HCT116 (cell line): ENCODE data around the gene TBRG1. TPM values are rescaled to one million over a fixed set of nuclear protein-coding genes. Genes with fewer than 3 reads are reported as not detected.

Source experiments
- ATAC-seq: fragments of 200-7000 bp; cut with Tn5 transposase; 2 replicates; pipeline ENCODE4 v1.9.1; 2020; ENCODE audit warnings: mild to moderate bottlenecking, moderate library complexity
- BruUV-seq: library from RNA; stranded (reverse); fragments of 400-500 nt; replicated peaks from 2 replicates; lab custom pipeline; 2021; lab: Mats Ljungman, UMichigan
- CTCF ChIA-PET: fragments of 300-600 bp; sonication (Branson Sonifier 250); formaldehyde crosslinking; loops from one replicate; lab custom pipeline; 2021; ENCODE audit warnings: antibody characterized with exemption; lab: Charles Lee
- POLR2A ChIA-PET: fragments of 300-600, 350-600 bp; sonication (Branson Sonifier 250); formaldehyde crosslinking; loops from one replicate; lab custom pipeline; 2021; ENCODE audit warnings: antibody characterized with exemption; lab: Charles Lee
- RAD21 ChIA-PET, 2 experiments: fragments of 300-600 bp; sonication (Branson Sonifier 250); formaldehyde crosslinking; loops; one replicate each; lab custom pipeline; 2023; ENCODE audit warnings: low total read pairs in 2 of 2; ENCODE audit not compliant: uncharacterized antibody in 2 of 2, unreplicated experiment in 2 of 2, low non-redundant PET in 1 of 2; lab: Charles Lee
- DNase-seq: peaks from one replicate; pipeline ENCODE4 v3.0.0-alpha.2; 2010; ENCODE audit warnings: low read depth, low spot score
- H2AFZ ChIP-seq: fragments of 200-600 bp; shearing (Covaris generic), sonication (generic); 2 replicates; pipeline ENCODE4 v1.6.1; 2017; ENCODE audit warnings: low read depth, mixed run types, mixed read lengths, antibody characterized with exemption, low read length; ENCODE audit not compliant: poor library complexity, severe bottlenecking
- H3K27ac ChIP-seq: 2 replicates; pipeline ENCODE4 v1.5.1; 2012; ENCODE audit warnings: low read depth, low read length
- H3K27me3 ChIP-seq: fragments of 200-600 bp; sonication (generic); 2 replicates; pipeline ENCODE4 v1.6.1; 2016; ENCODE audit warnings: mixed run types, low read length, mixed read lengths; ENCODE audit not compliant: insufficient read depth
- H3K36me3 ChIP-seq, 2 experiments: fragments of 200-500 bp in 1 of 2; fragments of 200-600 bp in 1 of 2; sonication (Bioruptor generic) in 1 of 2; sonication (generic) in 1 of 2; 2 replicates each; pipeline versions ENCODE4 v1.5.1 to v1.6.1; 2014 to 2016; ENCODE audit warnings: low read length in 2 of 2, inconsistent platforms in 1 of 2, mixed read lengths in 1 of 2, mixed run types in 1 of 2; ENCODE audit not compliant: insufficient read depth in 2 of 2, control insufficient read depth in 1 of 2
- H3K4me1 ChIP-seq, 2 experiments: fragments of 200-600 bp in 1 of 2; sonication (generic) in 1 of 2; 2 replicates each; pipeline versions ENCODE4 v1.5.1 to v1.6.1; 2012 to 2017; ENCODE audit warnings: low read length in 2 of 2, inconsistent platforms in 1 of 2, mild to moderate bottlenecking in 1 of 2, mixed read lengths in 1 of 2, mixed run types in 1 of 2, moderate library complexity in 1 of 2; ENCODE audit not compliant: insufficient read depth in 2 of 2, control insufficient read depth in 1 of 2
- H3K4me2 ChIP-seq: fragments of 200-600 bp; sonication (generic); 2 replicates; pipeline ENCODE4 v1.6.1; 2017; ENCODE audit warnings: mixed run types, low read length, mixed read lengths
- H3K4me3 ChIP-seq, 2 experiments: fragments of 200-600 bp in 1 of 2; sonication (generic) in 1 of 2; replicated peaks in 1 of 2; 2 replicates each; pipeline ENCODE4 v1.5.1; 2011 to 2016; ENCODE audit warnings: low read length in 2 of 2, control low read depth in 1 of 2, low read depth in 1 of 2, mild to moderate bottlenecking in 1 of 2, mixed read lengths in 1 of 2, mixed run types in 1 of 2
- H3K79me2 ChIP-seq: fragments of 200-600 bp; sonication (generic); 2 replicates; pipeline ENCODE4 v1.6.1; 2017; ENCODE audit warnings: mild to moderate bottlenecking, mixed run types, low read length, moderate library complexity, mixed read lengths; ENCODE audit not compliant: insufficient read depth
- H3K9ac ChIP-seq: fragments of 200-600 bp; sonication (generic); 2 replicates; pipeline ENCODE4 v1.6.1; 2016; ENCODE audit warnings: low read length, mixed read lengths
- H3K9me2 ChIP-seq: fragments of 200-600 bp; sonication (generic), shearing (Covaris generic); 2 replicates; pipeline ENCODE4 v1.6.1; 2017; ENCODE audit warnings: mixed run types, mild to moderate bottlenecking, moderate library complexity; ENCODE audit not compliant: insufficient read depth
- H3K9me3 ChIP-seq, 2 experiments: fragments of 200-500 bp in 1 of 2; fragments of 200-600 bp in 1 of 2; sonication (Bioruptor generic) in 1 of 2; sonication (generic) in 1 of 2; 2 replicates each; pipeline ENCODE4 v1.6.1; 2014 to 2017; ENCODE audit warnings: low read length in 2 of 2, mixed read lengths in 2 of 2, inconsistent platforms in 1 of 2, low read depth in 1 of 2, mild to moderate bottlenecking in 1 of 2, mixed run types in 1 of 2, moderate library complexity in 1 of 2; ENCODE audit not compliant: control insufficient read depth in 1 of 2, insufficient read depth in 1 of 2
- H4K20me1 ChIP-seq: fragments of 200-600 bp; sonication (generic), shearing (Covaris generic); 2 replicates; pipeline ENCODE4 v1.6.1; 2017; ENCODE audit warnings: mixed run types, mild to moderate bottlenecking, moderate library complexity; ENCODE audit not compliant: insufficient read depth
- CEBPB ChIP-seq: IDR thresholded peaks from 2 replicates; pipeline ENCODE4 v1.6.1; 2012; ENCODE audit warnings: low read depth
- CTCF ChIP-seq, 3 experiments: fragments of 200-600 bp in 1 of 3; sonication (generic) in 1 of 3; IDR thresholded peaks in 2 of 3; conservative IDR thresholded peaks in 1 of 3; 2 replicates each; pipeline ENCODE4 v1.5.1; 2012 to 2017; ENCODE audit warnings: low read depth in 2 of 3, low read length in 2 of 3, antibody characterized with exemption in 1 of 3, borderline replicate concordance in 1 of 3, control low read depth in 1 of 3, mild to moderate bottlenecking in 1 of 3, mixed read lengths in 1 of 3, mixed run types in 1 of 3, moderate library complexity in 1 of 3; ENCODE audit not compliant: insufficient read depth in 1 of 3
- EGR1 ChIP-seq: IDR thresholded peaks from 2 replicates; pipeline ENCODE4 v1.6.1; 2012; ENCODE audit warnings: low read depth
- ELF1 ChIP-seq: IDR thresholded peaks from 2 replicates; pipeline ENCODE4 v1.6.1; 2012; ENCODE audit warnings: low read depth, borderline replicate concordance
- EZH2 ChIP-seq: fragments of 200-600 bp; sonication (generic); IDR thresholded peaks from 2 replicates; pipeline ENCODE4 v1.6.1; 2017; ENCODE audit warnings: antibody characterized with exemption, mixed run types
- EZH2phosphoT487 ChIP-seq: fragments of 200-600 bp; IDR thresholded peaks from 2 replicates; pipeline ENCODE4 v1.6.1; 2018; ENCODE audit warnings: antibody characterized with exemption, borderline replicate concordance
- FOSL1 ChIP-seq: IDR thresholded peaks from 2 replicates; pipeline ENCODE4 v1.6.1; 2012; ENCODE audit warnings: low read depth
- MAX ChIP-seq: IDR thresholded peaks from 2 replicates; pipeline ENCODE4 v1.6.1; 2012
- REST ChIP-seq: IDR thresholded peaks from 2 replicates; pipeline ENCODE4 v1.6.1; 2012; ENCODE audit warnings: low read depth
- SRF ChIP-seq: IDR thresholded peaks from 2 replicates; pipeline ENCODE4 v1.6.1; 2012; ENCODE audit warnings: low read depth
- YY1 ChIP-seq: IDR thresholded peaks from 2 replicates; pipeline ENCODE4 v1.6.1; 2011; ENCODE audit warnings: low read length, low read depth, moderate library complexity, mild to moderate bottlenecking; ENCODE audit not compliant: insufficient replicate concordance; ENCODE audit errors: extremely low read depth
- ZBTB33 ChIP-seq: IDR thresholded peaks from 2 replicates; pipeline ENCODE4 v1.6.1; 2011; ENCODE audit warnings: mild to moderate bottlenecking, low read length, moderate library complexity; ENCODE audit not compliant: insufficient replicate concordance; ENCODE audit errors: extremely low read depth
- intact Hi-C: fragments of 100-400 bp; cut with micrococcal nuclease; formaldehyde crosslinking; loops from 2 replicates; pipeline ENCODE4 v1.10.0; 2022
- total RNA-seq: library from RNA; stranded (reverse); gene quantifications from one replicate; pipeline ENCODE4 v1.2.1, GENCODE V29; 2021; ENCODE audit not compliant: unreplicated experiment

TBRG1 gene
- total RNA-seq, 1 experiment from 2014 or later, result 29.6 TPM

DNA sequence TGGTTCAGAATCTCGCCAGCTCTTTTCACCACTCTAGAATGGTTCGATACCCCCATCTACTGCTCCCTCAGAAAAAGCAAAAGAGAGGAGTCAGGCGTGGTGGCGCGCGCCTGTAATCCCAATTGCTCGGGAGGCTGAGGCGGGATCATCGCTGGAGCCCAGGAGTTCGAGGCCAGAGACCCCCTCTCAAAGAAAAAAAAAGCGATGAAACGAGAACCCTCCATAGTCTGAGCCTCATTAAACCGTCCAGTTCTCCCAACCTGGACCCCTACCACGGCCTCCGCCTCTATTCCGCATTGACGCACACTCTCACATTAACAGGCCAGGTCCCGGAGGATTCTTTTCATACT, 51.5 kb downstream of the TBRG1 start:
- H3K9ac ChIP-seq, result peak overlapping the region; percentile 88
- BruUV-seq, result no TSS peak
- no peaks in the 10 kb centered on the region for H3K79me2 ChIP-seq
- H3K9me2 ChIP-seq, result no peaks in the 10 kb centered on the region
- ChIA-PET POLR2A (interaction anchor here (1.0 kb wide), 1 partner anchor 9 kb away, joined by 3 read pairs; no protein-coding TSS in a partner anchor), RAD21 (interaction anchor here in 1 of 2 experiments (0.6 to 1.0 kb wide), 3 partner anchors 89 to 99 kb away, joined by 3 to 5 read pairs (median 4); partner anchors contain the start of gene ESAM), CTCF (interaction anchor here (0.7 to 1.7 kb wide), 4 partner anchors 73 to 162 kb away, joined by 3 to 6 read pairs (median 4); no protein-coding TSS in a partner anchor)
- H3K9me3 ChIP-seq, result no peaks in the 10 kb centered on the region
- DNase-seq (no peak), ATAC-seq (peak; percentile 4; the same call in 1 of the 2 replicates)
- H3K36me3 ChIP-seq, result no peaks in the 10 kb centered on the region
- H2AFZ ChIP-seq, result peak overlapping the region; percentile 59
- no peaks in the 10 kb centered on the region for H3K27me3 ChIP-seq
- peaks cover 3 to 20% of the 10 kb centered on the region in 2 experiments; a peak in 3 of 4 replicates for H3K4me1 ChIP-seq
- H4K20me1 ChIP-seq, result no peaks in the 10 kb centered on the region
- H3K4me3 ChIP-seq, result peak overlapping the region; percentile 75 to 90
- intact Hi-C loops, result no loop called here
- peak overlapping the region; percentile 59 for H3K27ac ChIP-seq
- peak overlapping the region; percentile 85 for H3K4me2 ChIP-seq
- TF ChIP-seq EGR1, result no peak
- TF ChIP-seq REST, result no peak
- TF ChIP-seq SRF, result no peak
- TF ChIP-seq EZH2phosphoT487, result no peak
- TF ChIP-seq EZH2, result no peak
- TF ChIP-seq CEBPB, result no peak
- no peak for TF ChIP-seq ZBTB33
- no peak for TF ChIP-seq FOSL1
- no peak for TF ChIP-seq CTCF (IDR thresholded peaks at IDR 0.05 in 2 of 3, conservative IDR thresholded peaks at IDR 0.05 in 1 of 3; ENCODE audit: borderline replicate concordance in 1 of 3, insufficient read depth in 1 of 3, low read depth in 2 of 3, low read length in 2 of 3)
- TF ChIP-seq ELF1, result no peak
- TF ChIP-seq MAX, result no peak
- no peak for TF ChIP-seq YY1
